ENCODE data around the gene NR4A2. TPM values are rescaled to one million over a fixed set of nuclear protein-coding genes. Genes with fewer than 3 reads are reported as not detected.

Gene NR4A2
- total RNA-seq, 1 experiment from 2014 or later, result 17.9 TPM

- intact Hi-C loops (cut with micrococcal nuclease), result loop anchor here (5.0 to 10.0 kb wide), 3 partner anchors 148 to 955 kb away; no protein-coding TSS in a partner anchor
- BruUV-seq (replicated peaks), result no TSS peak
- RAD21 ChIA-PET (ENCODE audit: low non-redundant PET in 1 of 2, low total read pairs in 2 of 2, uncharacterized antibody in 2 of 2, unreplicated experiment in 2 of 2), result no interaction called here
- DNase-seq (ENCODE audit: low read depth, low spot score) (no peak), ATAC-seq (no peak)
- Histone ChIP-seq H3K36me3 (ENCODE audit: control insufficient read depth in 1 of 2, insufficient read depth in 2 of 2, low read length in 2 of 2) (peaks cover 15 to 18% of the 10 kb centered on the region in 2 experiments; a peak in 3 of 4 replicates), H3K79me2 (ENCODE audit: insufficient read depth, low read length) (peaks cover 22% of the 10 kb centered on the region), H3K27ac (ENCODE audit: low read depth, low read length) (no peak overlapping the region), H2AFZ (ENCODE audit: low read depth, low read length, poor library complexity, severe bottlenecking) (no peak overlapping the region), H3K4me1 (ENCODE audit: control insufficient read depth in 1 of 2, insufficient read depth in 2 of 2, low read length in 2 of 2) (peaks cover 5 to 19% of the 10 kb centered on the region in 2 experiments; a peak in 3 of 4 replicates), H3K9ac (ENCODE audit: low read length) (no peak overlapping the region), H3K9me2 (ENCODE audit: insufficient read depth) (no peaks in the 10 kb centered on the region), H3K4me3 (replicated peaks in 1 of 2; ENCODE audit: low read depth in 1 of 2, low read length in 2 of 2) (no peak overlapping the region), H3K27me3 (ENCODE audit: insufficient read depth, low read length) (no peaks in the 10 kb centered on the region), H4K20me1 (ENCODE audit: insufficient read depth) (no peaks in the 10 kb centered on the region), H3K9me3 (ENCODE audit: control insufficient read depth in 1 of 2, insufficient read depth in 1 of 2, low read depth in 1 of 2, low read length in 2 of 2) (no peaks in the 10 kb centered on the region), H3K4me2 (ENCODE audit: low read length) (no peak overlapping the region)
- POLR2A ChIA-PET, result no interaction called here
- TF ChIP-seq ZFX (IDR thresholded peaks at IDR 0.05), result no peak
- TF ChIP-seq EZH2phosphoT487 (IDR thresholded peaks at IDR 0.05; ENCODE audit: borderline replicate concordance), result no peak
- TF ChIP-seq ZBTB33 (IDR thresholded peaks at IDR 0.05; ENCODE audit: extremely low read depth, insufficient replicate concordance, low read length), result no peak
- no peak for TF ChIP-seq EGR1 (IDR thresholded peaks at IDR 0.05; ENCODE audit: low read depth)
- no peak for TF ChIP-seq YY1 (IDR thresholded peaks at IDR 0.05; ENCODE audit: extremely low read depth, insufficient replicate concordance, low read depth, low read length)
- TF ChIP-seq FOSL1 (IDR thresholded peaks at IDR 0.05; ENCODE audit: low read depth), result no peak
- no peak for TF ChIP-seq SRF (IDR thresholded peaks at IDR 0.05; ENCODE audit: low read depth)
- TF ChIP-seq SIN3A (IDR thresholded peaks at IDR 0.05; ENCODE audit: low read depth), result no peak
- no peak for TF ChIP-seq SP1 (IDR thresholded peaks at IDR 0.05; ENCODE audit: low read depth)
- no peak for TF ChIP-seq CTCF (IDR thresholded peaks at IDR 0.05 in 2 of 3, conservative IDR thresholded peaks at IDR 0.05 in 1 of 3; ENCODE audit: borderline replicate concordance in 1 of 3, insufficient read depth in 1 of 3, low read depth in 2 of 3, low read length in 2 of 3)
- TF ChIP-seq ATF3 (IDR thresholded peaks at IDR 0.05), result no peak
- TF ChIP-seq ELF1 (IDR thresholded peaks at IDR 0.05; ENCODE audit: borderline replicate concordance, low read depth), result no peak
- TF ChIP-seq REST (IDR thresholded peaks at IDR 0.05; ENCODE audit: low read depth), result no peak
- CTCF ChIA-PET, result no interaction called here
These were observed 2.4 kb downstream of the NR4A2 start for GRCh38 chr2:156329927-156330726.
